Ishikawa (cell line): Measurements from ENCODE around the gene TIA1.

Experiments
- CEBPB ChIP-seq: IDR thresholded peaks from 2 replicates; pipeline ENCODE4 v1.6.1; 2012
- CREB1 ChIP-seq: IDR thresholded peaks from 2 replicates; pipeline ENCODE4 v1.6.1; 2012; ENCODE audit warnings: low read depth
- EGR1 ChIP-seq: IDR thresholded peaks from 2 replicates; pipeline ENCODE4 v1.6.1; 2012
- EP300 ChIP-seq: IDR thresholded peaks from 2 replicates; pipeline ENCODE4 v1.6.1; 2012; ENCODE audit warnings: borderline replicate concordance
- FOXM1 ChIP-seq: IDR thresholded peaks from 2 replicates; pipeline ENCODE4 v1.6.1; 2012; ENCODE audit warnings: low read depth, borderline replicate concordance
- MAX ChIP-seq: IDR thresholded peaks from 2 replicates; pipeline ENCODE4 v1.6.1; 2012
- NFIC ChIP-seq: IDR thresholded peaks from 2 replicates; pipeline ENCODE4 v1.6.1; 2012
- RAD21 ChIP-seq: IDR thresholded peaks from 2 replicates; pipeline ENCODE4 v1.6.1; 2012; ENCODE audit warnings: low read depth
- REST ChIP-seq: IDR thresholded peaks from 2 replicates; pipeline ENCODE4 v1.6.1; 2012; ENCODE audit warnings: low read depth, mild to moderate bottlenecking
- TAF1 ChIP-seq: IDR thresholded peaks from 2 replicates; pipeline ENCODE4 v1.6.1; 2012; ENCODE audit warnings: low read depth, mild to moderate bottlenecking
- TCF12 ChIP-seq: IDR thresholded peaks from 2 replicates; pipeline ENCODE4 v1.6.1; 2012; ENCODE audit warnings: low read depth
- TEAD4 ChIP-seq: IDR thresholded peaks from 2 replicates; pipeline ENCODE4 v1.6.1; 2012
- USF1 ChIP-seq: IDR thresholded peaks from 2 replicates; pipeline ENCODE4 v1.6.1; 2012
- YY1 ChIP-seq: IDR thresholded peaks from 2 replicates; pipeline ENCODE4 v1.6.1; 2012; ENCODE audit warnings: low read depth
- ZBTB7A ChIP-seq: IDR thresholded peaks from 2 replicates; pipeline ENCODE4 v1.6.1; 2012; ENCODE audit warnings: low read depth

TIA1 gene

GRCh38 chr2:70161069-70161534, 87.3 kb downstream of the TIA1 start:
- TF ChIP-seq TEAD4 (peak; percentile 60; the same call in 1 of the 2 replicates), CREB1 (no peak), MAX (no peak), FOXM1 (no peak), NFIC (peak; percentile 77), YY1 (no peak), ZBTB7A (no peak)

- TF ChIP-seq TEAD4 (no peak), REST (no peak), EP300 (no peak), RAD21 (no peak), USF1 (no peak), ZBTB7A (no peak), CEBPB (no peak), NFIC (no peak), FOXM1 (no peak), CREB1 (no peak), TCF12 (no peak), MAX (no peak), EGR1 (no peak), YY1 (no peak), TAF1 (no peak)
Observed at GRCh38 chr2:70160545-70160944, 87.9 kb downstream of the TIA1 start.
